Measurements from ENCODE around the gene STX3.
"Not testable (repeated sequence)": the region's sequence is repeated elsewhere in the genome, so short reads cannot be mapped to it uniquely, and the experiment has no call there.

The STX3 gene

GRCh38 chr11:59849129-59849528, 94.0 kb downstream of the STX3 start:
- TF ChIP-seq CTCF (IDR thresholded peaks at IDR 0.05; ENCODE audit: extremely low read depth, insufficient read depth, missing control alignments): no peak

GRCh38 chr11:59849551-59849950, 94.4 kb downstream of the STX3 start:
- in situ Hi-C loops (cut with MboI; ENCODE audit: low pct_unique_long_range_greater_than_20kb, low sequenced_read_pairs, unreplicated experiment): not testable (repeated sequence)

More at GRCh38 chr11:59849129-59849528, 94.0 kb downstream of the STX3 start:
- in situ Hi-C loops (cut with MboI; ENCODE audit: low pct_unique_long_range_greater_than_20kb, low sequenced_read_pairs, unreplicated experiment): no loop called here
- no peak for DNase-seq (ENCODE audit: low spot score)

GRCh38 chr11:59851416-59851815, 96.2 kb downstream of the STX3 start:
- in situ Hi-C loops (cut with MboI; ENCODE audit: low pct_unique_long_range_greater_than_20kb, low sequenced_read_pairs, unreplicated experiment); DNase-seq (ENCODE audit: low spot score): not testable (repeated sequence)

More at GRCh38 chr11:59849551-59849950, 94.4 kb downstream of the STX3 start:
- DNase-seq (ENCODE audit: low spot score): not testable (repeated sequence)

GRCh38 chr11:59854871-59855270, 99.7 kb downstream of the STX3 start:
- no peak for DNase-seq (ENCODE audit: low spot score)
- no peak for TF ChIP-seq CTCF (IDR thresholded peaks at IDR 0.05; ENCODE audit: extremely low read depth, insufficient read depth, missing control alignments)
- in situ Hi-C loops (cut with MboI; ENCODE audit: low pct_unique_long_range_greater_than_20kb, low sequenced_read_pairs, unreplicated experiment): no loop called here

Data from GM13977 (cell line).